Stimulated activated CD8-positive, alpha-beta memory T cell treated with anti-CD3 and anti-CD28 coated beads, Interleukin-2, amount 100 ng/mL, for 48 hours (primary cell): ENCODE data around the gene PLD3.
"Not testable (repeated sequence)": the region's sequence is repeated elsewhere in the genome, so short reads cannot be mapped to it uniquely, and the experiment has no call there.

Source experiments
- DNase-seq, 2 donors: peaks; one replicate each; pipeline ENCODE4 v3.0.0-alpha.2; 2020; ENCODE audit warnings: low read depth in 2 of 2

Gene PLD3

GRCh38 chr19:40332669-40333068, 15.8 kb upstream of the PLD3 start:
- DNase-seq: no peak

- DNase-seq: not testable (repeated sequence)
Measured at GRCh38 chr19:40333083-40333482, 15.4 kb upstream of the PLD3 start.

DNA sequence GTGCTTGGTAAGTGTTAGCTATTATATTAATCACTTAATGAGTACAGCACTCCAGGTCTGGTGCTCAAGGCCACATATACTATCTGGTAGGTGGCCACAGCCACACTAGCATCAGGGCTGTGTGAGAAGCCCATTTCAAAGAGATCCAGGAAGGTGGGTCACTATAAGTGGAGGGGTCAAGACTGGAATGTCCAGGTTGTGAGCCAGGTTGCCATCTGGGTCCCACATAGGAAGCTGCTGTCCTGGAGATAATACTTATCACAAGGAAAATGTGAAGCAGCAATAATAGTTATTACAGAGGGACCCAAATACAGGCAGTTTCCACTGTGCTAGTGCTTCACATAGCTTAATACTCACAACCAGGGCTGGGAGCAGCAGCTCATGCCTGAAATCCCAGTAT, 13.4 kb upstream of the PLD3 start:
- DNase-seq: no peak

- DNase-seq: no peak
Measured at GRCh38 chr19:40335855-40336600, 12.5 kb upstream of the PLD3 start.

DNA sequence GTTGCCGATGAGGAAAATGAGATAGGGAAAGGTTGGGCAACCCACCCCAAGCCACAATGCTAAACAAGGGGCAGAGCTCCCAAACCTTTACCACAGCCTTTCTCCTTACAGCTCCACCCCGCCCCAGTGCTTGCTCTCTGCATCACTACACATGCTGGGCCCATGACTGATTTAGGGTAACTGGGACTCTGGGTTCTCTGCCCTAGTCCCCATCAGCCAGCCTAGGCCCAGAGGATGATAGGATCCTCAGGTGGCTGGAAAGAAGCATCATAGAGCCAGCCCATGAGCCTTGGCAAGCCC, 11.9 kb upstream of the PLD3 start:
- no peak for DNase-seq

DNA sequence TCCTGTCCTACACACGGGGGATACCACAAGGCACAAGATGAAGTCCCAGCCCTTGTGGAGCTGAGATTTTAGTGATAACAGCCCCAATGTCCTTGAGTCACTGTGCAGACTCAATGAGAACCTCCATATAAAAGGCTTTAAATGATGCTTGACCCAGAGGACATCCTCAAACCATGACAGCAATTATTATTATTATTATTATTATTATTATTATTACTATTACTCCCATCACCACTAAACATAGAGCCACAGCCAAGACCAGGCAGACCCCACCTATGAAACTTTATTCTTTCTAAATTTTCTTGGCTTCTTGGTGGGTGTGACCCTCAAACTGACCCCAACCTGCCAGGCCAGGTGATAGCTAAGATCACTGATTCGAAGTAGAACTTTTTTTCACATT, 11.4 kb upstream of the PLD3 start:
- no peak for DNase-seq

GRCh38 chr19:40337594-40337993, 10.9 kb upstream of the PLD3 start:
- DNase-seq: no peak

DNA sequence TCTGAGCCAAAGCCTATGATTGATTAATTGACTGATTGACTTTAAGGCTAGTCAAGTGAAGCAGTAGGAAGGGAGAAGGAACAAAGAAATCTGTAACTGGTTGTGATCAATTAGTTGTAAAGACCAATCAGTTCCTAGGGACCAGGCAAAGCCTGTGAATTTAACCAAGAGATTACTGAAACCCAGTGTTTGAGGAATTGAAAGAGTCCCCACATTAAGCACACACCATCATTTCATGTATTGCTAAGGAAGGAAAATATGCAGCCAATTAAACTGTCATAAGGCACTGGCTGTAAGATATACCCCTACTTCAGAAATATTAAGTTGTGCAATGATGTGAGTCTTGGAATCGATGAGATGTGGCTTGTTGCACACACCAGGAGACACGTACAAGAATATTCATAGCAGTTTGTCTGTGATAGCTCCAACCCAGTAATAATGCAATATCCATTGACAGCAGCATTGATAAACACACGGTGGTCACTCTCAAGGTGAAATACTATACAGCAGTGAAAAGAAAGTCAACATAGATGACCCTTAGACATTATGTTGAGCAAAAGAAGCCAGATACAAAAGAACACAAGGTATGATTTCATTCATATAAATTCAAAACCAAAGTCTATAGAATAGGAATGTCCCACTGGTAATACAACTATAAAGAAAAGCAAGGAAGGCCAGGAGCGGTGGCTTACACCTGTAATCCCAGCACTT, 9.3 kb upstream of the PLD3 start:
- DNase-seq: no peak

GRCh38 chr19:40341601-40342482, 6.7 kb upstream of the PLD3 start:
- DNase-seq: no peak

DNA sequence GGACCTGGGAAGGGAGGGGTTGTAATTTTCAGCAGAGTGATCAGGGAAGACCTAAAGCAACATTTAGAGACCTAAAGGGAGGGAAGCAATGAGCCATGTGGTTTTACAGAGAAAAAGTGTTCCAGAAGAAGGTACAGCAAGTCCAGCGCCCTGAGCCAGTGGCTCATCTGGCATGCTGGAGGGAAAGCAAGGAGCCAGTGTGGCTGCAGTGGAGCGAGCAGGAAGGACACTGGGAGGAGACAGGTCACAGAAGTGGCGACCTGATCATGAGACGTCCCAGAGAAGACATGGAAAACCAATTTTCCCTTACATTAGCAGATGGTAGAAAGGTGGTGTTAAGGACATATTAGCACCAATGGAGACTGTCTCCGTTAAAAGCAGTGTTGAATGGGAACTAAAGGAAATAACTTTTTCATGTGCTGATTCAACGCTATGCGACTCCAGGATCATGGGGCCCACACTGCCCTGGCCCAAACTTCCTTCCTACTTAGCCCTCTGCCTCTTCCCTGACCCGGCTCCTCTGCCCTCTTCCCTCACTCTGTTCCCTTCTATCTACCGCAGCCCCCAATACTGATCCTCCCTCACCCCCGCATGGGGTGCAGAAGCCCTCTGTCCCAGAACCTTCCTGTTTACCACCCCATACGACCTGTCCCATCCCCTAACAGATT, 5.7 kb upstream of the PLD3 start:
- DNase-seq: no peak

DNA sequence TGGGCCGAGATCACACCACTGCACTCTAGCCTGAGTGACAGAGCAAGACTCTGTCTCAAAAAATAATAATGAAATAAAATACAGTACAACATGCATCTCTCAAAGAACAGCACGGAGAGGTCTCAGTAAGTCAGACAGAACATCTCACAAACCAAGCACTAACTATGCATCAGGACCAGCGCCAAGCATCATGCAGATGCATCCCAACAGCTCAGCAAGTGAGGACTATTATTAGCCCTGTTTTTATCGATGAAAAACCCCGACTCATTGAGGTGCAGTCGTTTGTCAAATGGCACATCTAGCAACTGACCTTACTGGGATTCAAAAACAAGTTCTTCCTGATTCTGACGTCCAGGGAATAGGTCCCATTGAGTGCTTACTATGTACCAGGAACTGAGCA, 4.1 kb upstream of the PLD3 start:
- DNase-seq: no peak

- no peak for DNase-seq
Measured at GRCh38 chr19:40348961-40349507, 539 bp downstream of the PLD3 start.

DNA sequence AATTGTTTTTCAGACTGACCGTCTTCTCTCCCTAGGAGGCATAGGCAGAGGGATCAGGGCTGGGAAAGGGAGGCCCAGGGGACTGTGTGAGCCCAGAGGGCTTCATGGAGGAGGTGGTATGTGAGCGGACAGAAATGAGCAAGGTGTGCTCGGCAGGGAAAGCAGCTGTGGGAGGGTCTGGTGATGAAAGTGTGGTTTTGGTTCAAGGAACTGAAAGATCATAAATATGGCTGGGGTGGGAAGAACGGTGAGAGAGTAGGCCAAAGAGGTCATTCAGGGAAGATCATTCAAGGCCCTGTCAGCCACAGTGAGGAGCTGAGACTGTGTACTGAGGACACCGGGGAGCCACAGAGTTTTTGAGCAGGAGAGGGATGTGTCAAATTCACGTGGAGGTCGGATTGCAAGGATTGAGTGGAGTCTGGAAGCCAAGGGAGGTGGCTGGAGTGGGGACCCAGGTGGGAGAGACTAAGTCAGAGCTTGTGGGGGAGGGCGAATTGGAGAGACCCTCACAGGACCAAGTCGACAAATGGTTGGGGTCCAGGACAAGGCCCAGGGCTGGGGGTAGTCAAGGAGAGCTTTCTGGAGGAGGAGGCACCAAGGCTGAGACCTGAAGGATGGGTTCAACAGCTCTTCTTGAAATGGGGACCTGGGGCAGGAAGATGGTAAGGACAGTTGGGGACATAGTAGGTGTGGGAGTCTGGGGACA, 7.6 kb downstream of the PLD3 start:
- no peak for DNase-seq

GRCh38 chr19:40356681-40357595, 8.4 kb downstream of the PLD3 start:
- no peak for DNase-seq

- DNase-seq: no peak
Measured at GRCh38 chr19:40357640-40358039, 9.1 kb downstream of the PLD3 start.

GRCh38 chr19:40358773-40359172, 10.3 kb downstream of the PLD3 start:
- no peak for DNase-seq

GRCh38 chr19:40360020-40360707, 11.7 kb downstream of the PLD3 start:
- no peak for DNase-seq

GRCh38 chr19:40360708-40361241, 12.3 kb downstream of the PLD3 start:
- no peak for DNase-seq

- DNase-seq: no peak
Measured at GRCh38 chr19:40362160-40362559, 13.7 kb downstream of the PLD3 start.
